KBM-7 (cell line): Measurements from ENCODE around the gene PGAM2.

Experiments
- DNase-seq: peaks from one replicate; pipeline ENCODE4 v3.0.0-alpha.2; 2015
- in situ Hi-C: fragments of 300-500 bp; cut with MboI; formaldehyde crosslinking; loops from 2 replicates; pipeline ENCODE4 v1.14.3; 2020; ENCODE audit warnings: low sequenced_read_pairs, low pct_unique_long_range_greater_than_20kb, mixed read lengths

The PGAM2 gene

DNA sequence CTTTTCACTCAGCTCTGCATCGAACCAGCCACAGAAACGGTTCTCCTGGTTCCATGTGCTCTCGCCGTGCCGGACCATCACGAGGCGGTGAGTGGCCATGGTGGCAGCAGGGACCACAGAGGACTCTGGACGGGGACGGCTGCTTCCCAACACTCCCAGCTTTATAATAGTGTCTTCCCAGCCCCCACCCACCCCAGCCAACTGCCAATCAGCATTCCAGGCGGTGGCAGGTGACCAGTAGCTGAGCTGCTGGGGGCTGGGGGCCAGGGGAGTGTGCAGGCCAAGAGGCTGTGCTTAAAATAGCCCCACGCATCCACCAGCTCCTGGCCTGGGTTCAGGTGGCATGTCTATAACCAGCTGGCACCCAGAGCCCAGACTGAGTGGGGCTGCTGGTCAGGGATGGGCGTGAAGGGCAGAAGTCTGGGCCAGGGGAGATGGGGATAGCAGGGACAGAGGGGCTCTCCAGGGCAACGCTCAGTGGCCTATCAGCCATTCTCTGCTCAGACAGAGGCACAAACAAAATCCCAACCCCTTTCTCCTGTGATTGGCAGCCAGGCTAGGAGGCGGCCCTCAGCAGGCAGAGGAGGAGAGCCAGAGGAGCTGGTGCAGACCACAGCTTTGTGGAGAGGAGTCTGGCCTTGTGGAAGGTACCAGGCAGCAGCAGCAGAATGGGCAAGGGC lies at the start of gene PGAM2:
TSS of gene PGAM2 (minus strand) at position 137 of the 680 bp plus-strand sequence. CDS start at position 99, 38 bp downstream.
- DNase-seq: no peak

DNA sequence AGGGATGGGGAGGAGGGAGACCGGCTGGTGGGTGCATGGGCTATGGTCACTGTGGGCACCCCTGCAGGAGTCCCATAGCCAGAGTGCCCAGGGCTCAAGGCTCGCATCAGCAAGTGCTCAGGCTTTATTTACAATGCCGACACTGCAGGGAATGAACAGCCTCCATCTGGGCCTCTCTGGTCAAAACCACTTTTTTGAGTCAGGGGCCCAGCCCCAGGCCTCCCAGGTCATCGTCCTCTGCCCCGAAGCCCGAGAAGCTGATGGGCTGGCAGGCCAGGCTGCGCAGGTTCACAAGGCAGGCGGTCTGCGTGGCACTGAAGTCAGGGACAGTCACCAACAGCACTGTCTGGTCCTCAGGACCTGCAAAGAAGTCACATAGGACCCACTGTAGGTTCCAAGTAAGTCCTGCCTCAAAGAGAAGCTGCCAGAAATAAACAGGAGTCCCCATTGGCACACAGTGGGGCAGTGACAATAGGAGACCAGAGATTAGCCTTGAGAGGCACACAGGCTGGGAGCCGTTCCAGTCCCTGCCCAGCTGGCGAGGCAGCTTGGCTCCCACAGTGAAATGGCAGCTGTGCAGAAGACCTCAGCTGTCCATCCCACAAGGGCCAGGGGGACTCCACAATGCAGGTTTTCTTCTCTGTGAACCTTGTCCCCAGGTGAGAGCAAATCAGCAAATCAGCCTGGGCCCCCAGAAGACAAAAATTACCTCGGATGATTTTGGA lies 49.4 kb upstream of the PGAM2 start:
- in situ Hi-C loops: no loop called here

More for the DNA sequence above, at the start of gene PGAM2:
- in situ Hi-C loops: no loop called here

DNA sequence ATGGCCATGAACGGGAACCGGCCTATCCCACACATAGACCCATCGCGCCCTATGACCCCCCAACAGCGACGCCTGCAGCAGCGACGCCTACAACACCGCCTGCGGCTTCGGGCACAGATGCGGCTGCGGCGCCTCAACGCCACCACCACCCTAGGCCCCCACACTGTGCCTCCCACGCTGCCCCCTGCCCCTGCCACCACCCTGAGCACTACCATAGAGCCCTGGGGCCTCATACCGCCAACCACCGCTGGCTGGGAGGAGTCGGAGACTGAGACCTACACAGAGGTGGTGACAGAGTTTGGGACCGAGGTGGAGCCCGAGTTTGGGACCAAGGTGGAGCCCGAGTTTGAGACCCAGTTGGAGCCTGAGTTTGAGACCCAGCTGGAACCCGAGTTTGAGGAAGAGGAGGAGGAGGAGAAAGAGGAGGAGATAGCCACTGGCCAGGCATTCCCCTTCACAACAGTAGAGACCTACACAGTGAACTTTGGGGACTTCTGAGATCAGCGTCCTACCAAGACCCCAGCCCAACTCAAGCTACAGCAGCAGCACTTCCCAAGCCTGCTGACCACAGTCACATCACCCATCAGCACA lies 48.5 kb upstream of the PGAM2 start:
- in situ Hi-C loops: no loop called here
- DNase-seq: no peak

More for the DNA sequence above, 49.4 kb upstream of the PGAM2 start:
- no peak for DNase-seq

DNA sequence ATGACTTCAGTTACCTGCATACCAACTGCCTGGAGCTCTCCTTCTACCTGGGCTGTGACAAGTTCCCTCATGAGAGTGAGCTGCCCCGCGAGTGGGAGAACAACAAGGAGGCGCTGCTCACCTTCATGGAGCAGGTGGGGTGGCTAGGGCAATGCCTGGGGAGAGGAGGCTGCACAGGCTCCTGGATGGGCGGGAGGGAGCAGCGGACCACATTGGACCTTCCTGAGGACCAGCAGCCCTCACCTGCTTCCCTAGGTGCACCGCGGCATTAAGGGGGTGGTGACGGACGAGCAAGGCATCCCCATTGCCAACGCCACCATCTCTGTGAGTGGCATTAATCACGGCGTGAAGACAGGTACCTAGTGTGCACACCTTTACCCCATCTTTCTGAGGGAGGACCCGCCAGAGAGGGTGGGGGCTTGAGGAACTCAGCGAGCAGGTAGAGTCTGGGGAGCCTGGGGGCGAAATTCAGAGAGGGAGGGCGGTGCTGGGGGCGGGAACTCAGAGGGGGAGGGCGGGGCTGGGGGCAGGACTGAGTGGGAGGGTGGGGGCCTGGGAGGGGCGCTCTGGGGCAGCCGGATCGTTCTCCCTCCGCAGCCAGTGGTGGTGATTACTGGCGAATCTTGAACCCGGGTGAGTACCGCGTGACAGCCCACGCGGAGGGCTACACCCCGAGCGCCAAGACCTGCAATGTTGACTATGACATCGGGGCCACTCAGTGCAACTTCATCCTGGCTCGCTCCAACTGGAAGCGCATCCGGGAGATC lies 47.8 kb upstream of the PGAM2 start:
- DNase-seq: no peak
- in situ Hi-C loops: no loop called here

DNA sequence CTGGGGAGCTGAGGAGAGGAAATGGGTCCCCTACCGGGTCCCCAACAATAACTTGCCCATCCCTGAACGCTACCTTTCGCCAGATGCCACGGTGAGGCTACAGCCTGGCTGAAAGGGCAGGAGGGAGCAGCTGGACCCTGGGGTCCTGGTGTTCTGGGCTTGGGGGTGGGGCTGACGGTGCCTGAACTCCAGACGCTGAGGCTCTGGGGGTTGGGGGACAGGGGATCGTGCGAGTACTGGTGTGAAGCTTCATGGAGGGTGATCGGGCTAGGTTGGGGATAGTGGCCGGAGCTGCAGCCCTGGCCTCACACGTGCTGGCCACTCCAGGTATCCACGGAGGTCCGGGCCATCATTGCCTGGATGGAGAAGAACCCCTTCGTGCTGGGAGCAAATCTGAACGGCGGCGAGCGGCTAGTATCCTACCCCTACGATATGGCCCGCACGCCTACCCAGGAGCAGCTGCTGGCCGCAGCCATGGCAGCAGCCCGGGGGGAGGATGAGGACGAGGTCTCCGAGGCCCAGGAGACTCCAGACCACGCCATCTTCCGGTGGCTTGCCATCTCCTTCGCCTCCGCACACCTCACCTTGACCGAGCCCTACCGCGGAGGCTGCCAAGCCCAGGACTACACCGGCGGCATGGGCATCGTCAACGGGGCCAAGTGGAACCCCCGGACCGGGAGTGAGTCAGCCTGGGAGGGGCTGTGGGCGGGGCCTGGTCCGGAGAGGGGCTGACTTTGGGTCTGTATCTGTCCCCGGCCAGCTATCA lies 47.0 kb upstream of the PGAM2 start:
- no peak for DNase-seq
- in situ Hi-C loops: no loop called here

DNA sequence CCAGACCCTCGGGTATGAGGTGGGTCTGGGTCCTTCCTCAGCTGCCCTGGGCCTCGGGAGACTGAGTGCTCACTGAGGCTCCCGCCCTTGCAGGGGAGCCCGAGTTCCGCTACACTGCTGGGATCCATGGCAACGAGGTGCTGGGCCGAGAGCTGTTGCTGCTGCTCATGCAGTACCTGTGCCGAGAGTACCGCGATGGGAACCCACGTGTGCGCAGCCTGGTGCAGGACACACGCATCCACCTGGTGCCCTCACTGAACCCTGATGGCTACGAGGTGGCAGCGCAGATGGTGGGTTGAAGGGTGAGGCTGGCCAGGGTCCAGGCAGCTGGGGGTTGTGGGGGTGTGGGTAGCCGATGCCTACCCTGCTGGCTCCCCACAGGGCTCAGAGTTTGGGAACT lies 46.4 kb upstream of the PGAM2 start:
- in situ Hi-C loops: no loop called here
- no peak for DNase-seq

DNA sequence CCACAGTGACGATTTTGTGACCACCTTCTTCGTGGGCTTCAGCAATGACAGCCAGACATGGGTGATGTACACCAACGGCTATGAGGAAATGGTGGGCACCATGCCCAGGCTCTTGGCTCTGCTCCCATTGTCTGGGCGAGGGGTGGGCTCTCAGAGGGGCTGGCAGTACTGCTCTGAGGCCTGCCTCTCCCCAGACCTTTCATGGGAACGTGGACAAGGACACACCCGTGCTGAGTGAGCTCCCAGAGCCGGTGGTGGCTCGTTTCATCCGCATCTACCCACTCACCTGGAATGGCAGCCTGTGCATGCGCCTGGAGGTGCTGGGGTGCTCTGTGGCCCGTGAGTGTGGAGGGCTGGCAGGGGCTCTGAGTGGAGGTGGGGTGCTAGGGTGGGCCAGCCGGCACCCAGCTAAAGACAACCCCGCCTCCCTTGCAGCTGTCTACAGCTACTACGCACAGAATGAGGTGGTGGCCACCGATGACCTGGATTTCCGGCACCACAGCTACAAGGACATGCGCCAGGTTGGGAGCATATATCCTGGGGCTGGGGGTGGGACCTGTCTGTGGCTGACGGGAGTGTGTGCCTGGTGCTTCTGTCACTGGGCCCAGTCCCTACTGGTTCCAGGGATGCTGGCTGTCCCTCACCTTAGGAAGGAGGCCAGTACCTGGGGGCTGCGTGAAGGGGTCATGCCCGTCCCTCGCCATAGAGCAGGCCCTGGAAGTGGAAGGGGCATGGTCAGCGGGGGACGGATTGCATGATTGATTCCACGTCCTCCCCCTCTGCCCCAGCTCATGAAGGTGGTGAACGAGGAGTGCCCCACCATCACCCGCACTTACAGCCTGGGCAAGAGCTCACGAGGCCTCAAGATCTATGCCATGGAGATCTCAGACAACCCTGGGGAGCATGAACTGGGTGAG lies 45.6 kb upstream of the PGAM2 start:
- no peak for DNase-seq
- in situ Hi-C loops: no loop called here

DNA sequence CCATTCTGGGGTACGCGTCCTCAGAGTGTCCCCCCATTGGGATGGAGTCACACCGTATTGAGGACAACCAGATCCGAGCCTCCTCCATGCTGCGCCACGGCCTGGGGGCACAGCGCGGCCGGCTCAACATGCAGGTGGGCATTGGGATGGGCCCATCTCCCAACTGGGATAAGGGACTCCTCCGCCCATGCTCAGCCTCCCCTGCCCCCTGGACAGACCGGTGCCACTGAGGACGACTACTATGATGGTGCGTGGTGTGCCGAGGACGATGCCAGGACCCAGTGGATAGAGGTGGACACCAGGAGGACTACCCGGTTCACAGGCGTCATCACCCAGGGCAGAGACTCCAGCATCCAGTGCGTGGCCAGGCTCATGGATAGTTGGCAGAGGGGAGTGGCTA lies 44.6 kb upstream of the PGAM2 start:
- no peak for DNase-seq
- in situ Hi-C loops: no loop called here

DNA sequence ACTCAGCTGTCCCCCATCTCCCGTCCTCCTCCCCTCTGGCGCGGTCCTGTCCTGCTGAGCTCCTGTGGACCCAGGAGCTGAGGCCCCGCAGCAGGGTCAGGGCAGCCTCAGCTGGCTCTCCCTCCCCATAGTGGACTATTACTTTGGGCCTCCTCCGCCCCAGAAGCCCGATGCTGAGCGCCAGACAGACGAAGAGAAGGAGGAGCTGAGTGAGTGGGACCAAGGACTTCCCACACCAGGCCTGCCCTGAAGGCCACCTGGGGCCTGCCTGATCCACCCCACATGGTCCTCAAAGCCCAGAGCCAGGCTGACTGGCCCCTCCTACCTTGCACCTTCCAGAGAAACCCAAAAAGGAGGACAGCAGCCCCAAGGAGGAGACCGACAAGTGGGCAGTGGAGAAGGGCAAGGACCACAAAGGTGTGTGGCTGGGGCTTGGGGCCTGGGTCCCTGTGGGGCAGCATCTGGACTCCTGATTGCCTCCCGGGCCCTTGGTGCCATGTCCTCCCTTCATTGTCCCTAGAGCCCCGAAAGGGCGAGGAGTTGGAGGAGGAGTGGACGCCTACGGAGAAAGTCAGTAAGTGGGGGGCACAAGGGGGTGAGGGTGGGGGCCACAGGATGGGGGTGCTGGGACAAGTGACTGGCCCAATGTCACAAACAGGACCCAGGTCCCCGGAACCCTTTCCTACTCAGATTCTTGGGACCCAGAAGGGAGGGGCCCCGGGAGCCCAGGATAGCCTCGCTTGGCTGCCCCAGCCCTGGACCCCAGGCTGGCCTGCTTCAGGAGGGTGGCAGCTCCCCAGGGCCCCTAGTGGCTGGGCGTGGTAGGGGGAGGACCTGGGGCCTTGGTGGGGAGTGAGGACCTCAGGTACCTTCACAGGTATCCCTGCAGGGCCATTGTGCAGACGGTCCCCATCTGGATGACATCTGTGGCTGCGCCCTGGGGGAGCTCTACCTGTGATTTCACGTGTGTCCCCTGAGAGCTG lies 43.7 kb upstream of the PGAM2 start:
- no peak for DNase-seq
- in situ Hi-C loops: no loop called here

DNA sequence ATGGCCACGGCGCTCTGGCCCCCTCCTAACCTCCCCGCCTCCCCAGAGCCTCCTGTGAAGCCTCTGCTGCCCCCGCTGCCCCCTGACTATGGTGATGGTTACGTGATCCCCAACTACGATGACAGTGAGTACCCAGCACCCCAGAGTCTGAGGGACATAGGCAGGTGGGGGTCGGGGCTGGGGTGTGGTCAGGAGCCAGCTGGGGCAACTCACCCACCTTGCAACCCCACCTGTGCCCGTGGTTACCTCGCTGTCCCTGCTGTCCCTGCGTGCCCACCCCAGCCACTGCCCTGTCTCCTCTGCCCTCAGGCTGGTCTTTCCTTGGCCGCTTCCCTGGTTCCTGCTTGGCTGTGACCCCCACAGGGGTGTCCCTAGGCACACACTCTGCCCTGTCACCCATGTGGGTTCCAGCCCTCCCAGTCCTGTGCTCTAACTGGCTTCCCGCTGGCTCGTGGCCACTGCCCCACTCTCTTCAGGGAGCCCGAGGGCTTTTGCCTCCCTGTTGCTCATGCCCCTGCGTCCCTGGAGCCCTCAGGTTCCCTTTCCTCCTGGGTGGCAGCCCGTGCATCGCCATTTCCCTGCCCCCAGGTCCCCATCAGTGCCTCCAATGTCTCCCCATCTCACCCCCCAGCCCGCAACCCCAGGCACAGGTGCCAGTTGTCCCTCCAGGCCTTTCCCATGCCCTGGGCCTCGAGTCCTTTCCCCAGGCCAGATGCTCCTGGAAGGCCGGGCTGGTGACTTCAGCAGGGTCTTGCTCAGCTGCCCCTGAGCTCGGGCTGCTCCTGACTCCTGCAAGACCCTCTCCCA lies 42.8 kb upstream of the PGAM2 start:
- in situ Hi-C loops: no loop called here
- no peak for DNase-seq

DNA sequence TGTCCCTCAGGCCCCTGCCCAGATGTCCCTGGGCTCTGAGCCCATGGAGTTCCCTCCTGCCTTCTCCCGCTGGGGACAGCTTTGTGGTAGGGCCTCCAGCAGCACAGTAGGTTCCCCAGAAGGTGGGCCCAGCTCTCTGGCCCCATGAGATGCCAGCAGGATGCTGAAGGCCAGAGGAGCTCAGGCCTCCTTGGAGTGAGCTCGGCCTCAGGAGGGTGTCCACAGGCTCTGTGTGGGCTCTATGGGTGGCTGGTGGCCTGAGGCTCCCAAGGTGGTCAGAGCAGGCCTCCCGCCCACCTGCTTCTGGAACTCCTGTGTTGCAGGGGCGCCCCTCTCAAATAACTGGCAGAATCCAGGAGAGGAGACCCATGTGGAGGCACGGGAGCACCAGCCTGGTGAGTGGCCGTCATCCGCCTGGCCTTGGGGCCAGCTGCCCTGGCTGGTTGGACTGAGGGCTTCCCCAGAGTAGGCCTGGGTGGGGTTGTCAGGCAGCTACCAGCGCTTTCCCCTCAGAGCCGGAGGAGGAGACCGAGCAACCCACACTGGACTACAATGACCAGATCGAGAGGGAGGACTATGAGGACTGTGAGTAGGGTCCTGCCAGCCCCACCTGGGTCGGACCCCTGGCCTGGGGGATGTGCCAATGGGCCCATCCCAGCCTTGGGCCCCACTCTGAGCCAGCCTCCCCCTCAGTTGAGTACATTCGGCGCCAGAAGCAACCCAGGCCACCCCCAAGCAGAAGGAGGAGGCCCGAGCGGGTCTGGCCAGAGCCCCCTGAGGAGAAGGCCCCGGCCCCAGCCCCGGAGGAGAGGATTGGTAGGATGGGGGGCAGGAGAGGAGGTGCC lies 42.0 kb upstream of the PGAM2 start:
- DNase-seq: no peak
- in situ Hi-C loops: no loop called here

DNA sequence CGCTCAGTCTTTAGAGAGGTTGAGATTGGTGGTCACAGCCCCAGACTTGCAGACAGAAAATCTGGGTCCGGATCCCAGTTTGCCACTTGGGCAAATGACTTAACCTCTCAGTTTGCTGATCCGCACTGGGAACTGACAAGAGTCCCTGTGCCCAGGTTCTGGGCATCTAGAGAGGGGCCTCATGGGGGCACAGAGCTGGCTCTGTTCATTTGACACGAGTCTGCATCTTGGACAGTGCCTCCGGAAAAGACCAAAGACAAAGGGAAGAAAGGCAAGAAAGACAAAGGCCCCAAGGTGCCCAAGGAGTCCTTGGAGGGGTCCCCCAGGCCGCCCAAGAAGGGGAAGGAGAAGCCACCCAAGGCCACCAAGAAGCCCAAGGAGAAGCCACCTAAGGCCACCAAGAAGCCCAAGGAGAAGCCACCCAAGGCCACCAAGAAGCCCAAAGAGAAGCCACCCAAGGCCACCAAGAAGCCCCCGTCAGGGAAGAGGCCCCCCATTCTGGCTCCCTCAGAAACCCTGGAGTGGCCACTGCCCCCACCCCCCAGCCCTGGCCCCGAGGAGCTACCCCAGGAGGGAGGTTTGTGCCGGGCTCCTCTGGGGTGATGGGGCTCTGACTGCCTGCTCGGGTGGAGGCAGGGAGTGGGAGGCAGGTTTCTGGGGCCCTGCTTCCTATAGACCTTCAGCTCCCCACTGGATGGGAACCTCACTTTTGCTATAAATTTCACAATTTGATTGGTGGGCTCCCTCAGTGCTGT lies 41.1 kb upstream of the PGAM2 start:
- DNase-seq: no peak
- in situ Hi-C loops: no loop called here

DNA sequence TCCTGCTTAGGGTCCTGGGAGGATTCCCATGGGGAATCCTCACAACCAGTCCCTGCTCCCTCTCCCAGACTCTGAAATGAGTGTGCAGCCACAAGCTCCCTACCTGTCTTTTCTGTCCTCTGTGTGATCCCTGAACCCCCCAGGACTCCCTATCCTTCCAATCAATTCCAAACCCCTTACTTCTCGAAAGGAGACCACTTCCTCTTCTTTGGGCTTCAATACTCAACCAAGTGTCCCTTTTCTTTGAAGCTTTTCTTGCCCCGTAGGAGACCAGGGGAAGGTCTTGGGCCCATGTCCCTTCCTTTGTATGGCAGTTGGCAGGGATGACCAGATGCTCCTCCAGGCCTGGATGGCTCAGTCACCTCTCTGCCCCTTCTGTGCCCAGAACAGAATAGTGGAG lies 40.5 kb upstream of the PGAM2 start:
- in situ Hi-C loops: no loop called here
- DNase-seq: no peak

DNA sequence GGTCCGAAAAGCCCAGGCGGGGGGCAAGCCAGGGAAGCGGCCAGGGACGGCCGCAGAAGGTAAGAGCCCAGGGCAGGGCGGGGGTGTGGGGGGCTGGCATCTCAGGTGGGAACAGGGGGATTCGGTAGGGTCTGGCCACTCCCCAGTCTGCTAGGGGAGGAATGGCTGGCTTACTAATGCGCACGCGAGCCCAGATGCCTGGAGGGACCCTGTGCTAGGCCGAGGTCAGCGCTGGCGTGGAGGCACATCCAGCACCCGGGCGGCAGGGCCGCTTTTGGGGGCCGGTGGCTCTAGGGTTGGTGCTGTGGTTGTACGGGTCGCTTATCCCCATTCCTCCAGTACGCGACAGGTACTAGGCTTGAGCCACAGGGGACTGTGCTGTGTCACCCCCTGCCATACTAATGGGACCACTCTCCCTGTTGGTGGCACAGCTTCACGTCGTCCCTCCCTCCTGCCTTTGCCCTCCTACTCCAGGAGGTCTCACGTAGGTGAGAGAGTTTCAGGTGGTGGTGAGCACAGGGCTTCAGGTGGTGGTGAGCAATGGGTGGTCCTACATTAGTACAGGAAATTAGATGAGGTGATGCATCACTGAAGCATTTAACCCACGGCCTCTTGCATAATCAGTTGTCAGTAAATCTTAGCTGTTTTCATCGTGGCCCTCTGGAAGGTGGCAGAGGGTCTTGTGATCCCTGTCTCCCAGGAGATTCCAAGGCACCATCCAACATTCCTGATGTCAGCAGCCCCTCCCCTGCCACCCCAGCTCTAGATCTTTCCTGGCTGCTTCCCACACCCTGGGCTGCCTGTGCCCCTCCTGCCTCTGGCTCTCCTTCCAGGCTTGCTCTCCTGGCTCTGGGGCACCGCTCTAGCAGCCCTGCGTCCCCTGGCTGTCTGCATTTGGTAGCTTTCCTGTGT lies 39.7 kb upstream of the PGAM2 start:
- DNase-seq: no peak
- in situ Hi-C loops: no loop called here
